H1 (cell line): ENCODE data around the gene NACAD. TPM values are rescaled to one million over a fixed set of nuclear protein-coding genes. Genes with fewer than 3 reads are reported as not detected.

Experiments
- CEBPB ChIP-seq: IDR thresholded peaks from 2 replicates; pipeline ENCODE4 v1.6.1; 2012; ENCODE audit warnings: low read depth, low read length
- CHD2 ChIP-seq: IDR thresholded peaks from 2 replicates; pipeline ENCODE4 v1.6.1; 2012; ENCODE audit warnings: low read length, improper control_type of control experiment
- HDAC2 ChIP-seq, 2 experiments: fragments of 300-600 bp in 1 of 2; sonication (generic) in 1 of 2; IDR thresholded peaks; 2 replicates each; pipeline ENCODE4 v1.6.1; 2011 to 2012; ENCODE audit warnings: low read depth in 2 of 2, low read length in 2 of 2, mild to moderate bottlenecking in 2 of 2, moderate library complexity in 2 of 2, borderline replicate concordance in 1 of 2, inconsistent platforms in 1 of 2
- SP2 ChIP-seq: IDR thresholded peaks from 2 replicates; pipeline ENCODE4 v1.6.1; 2012; ENCODE audit warnings: mild to moderate bottlenecking, low read length, inconsistent platforms
- TAF1 ChIP-seq: IDR thresholded peaks from 2 replicates; pipeline ENCODE4 v1.6.1; 2011; ENCODE audit warnings: mild to moderate bottlenecking, low read depth, low read length
- polyA plus RNA-seq, 7 experiments: library from polyadenylated mRNA; depleted of rRNA in 3 of 7; stranded (reverse) in 5 of 7; unstranded in 2 of 7; fragments of >200 nt in 5 of 7; fragments of 200-250 nt in 2 of 7; gene quantifications; 1 replicate in 5 of 7; 2 replicates in 1 of 7; 4 replicates in 1 of 7; pipeline versions ENCODE4 v1.2.1 to v1.2.3, GENCODE V29; 2011 to 2013; ENCODE audit warnings: missing spikeins in 2 of 7, mixed read lengths in 2 of 7
- total RNA-seq: library from RNA; stranded (reverse); fragmentation: NEBNext Ultra II Directional; extraction: Animal tissue kit (Norgen Biotek cat#: 25700); gene quantifications from 2 replicates; pipeline ENCODE4 v1.2.1, GENCODE V29; 2021

The NACAD gene
- total and polyA plus RNA-seq, 2 of the 8 experiments (the other 6 are each of a cell fraction or from before 2014, with no cell fraction given) = 1.3 to 6.0 TPM

GRCh38 chr7:45036317-45036716 is 52.5 kb downstream of the NACAD start (continued):
- no peak for TF ChIP-seq TAF1
- no peak for TF ChIP-seq SP2
- no peak for TF ChIP-seq CHD2
- TF ChIP-seq CEBPB = no peak
- no peak for TF ChIP-seq HDAC2 (IDR thresholded peaks at IDR 0.05; ENCODE audit: borderline replicate concordance in 1 of 2, low read depth in 2 of 2, low read length in 2 of 2)
